ENCODE data around the gene AK3.

Gene AK3

GRCh38 chr9:4704129-4704528 lies 36.9 kb downstream of the AK3 start:
- no peak for DNase-seq (ENCODE audit: low read depth)

- no peak for DNase-seq (ENCODE audit: low read depth)
Measured at GRCh38 chr9:4701526-4701925, 39.5 kb downstream of the AK3 start.

- DNase-seq (ENCODE audit: low read depth) = no peak
Measured at GRCh38 chr9:4700932-4701331, 40.1 kb downstream of the AK3 start.

GRCh38 chr9:4700091-4700490 lies 40.9 kb downstream of the AK3 start:
- DNase-seq (ENCODE audit: low read depth) = no peak

GRCh38 chr9:4691795-4692194 lies 49.2 kb downstream of the AK3 start:
- no peak for DNase-seq (ENCODE audit: low read depth)

GRCh38 chr9:4690144-4690543 lies 50.9 kb downstream of the AK3 start:
- DNase-seq (ENCODE audit: low read depth) = no peak

GRCh38 chr9:4689687-4690104 lies 51.3 kb downstream of the AK3 start:
- DNase-seq (ENCODE audit: low read depth) = no peak

- DNase-seq (ENCODE audit: low read depth) = no peak
Measured at GRCh38 chr9:4689021-4689420, 52.0 kb downstream of the AK3 start.

- no peak for DNase-seq (ENCODE audit: low read depth)
Measured at GRCh38 chr9:4686584-4686983, 54.4 kb downstream of the AK3 start.

- no peak for DNase-seq (ENCODE audit: low read depth)
Measured at GRCh38 chr9:4686112-4686511, 54.9 kb downstream of the AK3 start.

- DNase-seq (ENCODE audit: low read depth) = no peak
Measured at GRCh38 chr9:4684820-4685219, 56.2 kb downstream of the AK3 start.

- DNase-seq (ENCODE audit: low read depth) = no peak
Measured at GRCh38 chr9:4680750-4681149, 60.3 kb downstream of the AK3 start.

GRCh38 chr9:4680173-4680525 lies 60.9 kb downstream of the AK3 start:
- DNase-seq (ENCODE audit: low read depth) = no peak

GRCh38 chr9:4679268-4680172 lies 61.5 kb downstream of the AK3 start, which contains the start of gene CDC37L1:
Gene CDC37L1, plus strand, starts transcription at chr9:4679569. Its CDS starts 199 bp downstream, at chr9:4679768.
- peak; percentile 97 for DNase-seq (ENCODE audit: low read depth)

GRCh38 chr9:4678679-4679267 lies 62.2 kb downstream of the AK3 start:
- DNase-seq (ENCODE audit: low read depth) = no peak

GRCh38 chr9:4677392-4677791 lies 63.6 kb downstream of the AK3 start:
- DNase-seq (ENCODE audit: low read depth) = no peak

- no peak for DNase-seq (ENCODE audit: low read depth)
Measured at GRCh38 chr9:4674783-4675182, 66.2 kb downstream of the AK3 start.

- no peak for DNase-seq (ENCODE audit: low read depth)
Measured at GRCh38 chr9:4671737-4672136, 69.3 kb downstream of the AK3 start.

- DNase-seq (ENCODE audit: low read depth) = no peak
Measured at GRCh38 chr9:4670591-4670990, 70.4 kb downstream of the AK3 start.

GRCh38 chr9:4669890-4670289 lies 71.1 kb downstream of the AK3 start:
- no peak for DNase-seq (ENCODE audit: low read depth)

GRCh38 chr9:4668604-4669003 lies 72.4 kb downstream of the AK3 start:
- DNase-seq (ENCODE audit: low read depth) = no peak

- no peak for DNase-seq (ENCODE audit: low read depth)
Measured at GRCh38 chr9:4667681-4668080, 73.3 kb downstream of the AK3 start.

- peak; percentile 26 for DNase-seq (ENCODE audit: low read depth)
Measured at GRCh38 chr9:4666042-4666699, 74.8 kb downstream of the AK3 start, which contains the start of gene SPATA6L. Gene SPATA6L, minus strand, starts transcription at chr9:4666480. Its CDS starts 230 bp downstream, at chr9:4666250.

Data from stimulated activated CD4-positive, alpha-beta T cell treated with anti-CD3 and anti-CD28 coated beads, Interleukin-2, amount 100 ng/mL, for 4 hours (primary cell).